ENCODE measurements around the gene APBA2.
A peak's percentile ranks its signal among the peaks of the same experiment; 100 is the strongest.

Gene APBA2

DNA sequence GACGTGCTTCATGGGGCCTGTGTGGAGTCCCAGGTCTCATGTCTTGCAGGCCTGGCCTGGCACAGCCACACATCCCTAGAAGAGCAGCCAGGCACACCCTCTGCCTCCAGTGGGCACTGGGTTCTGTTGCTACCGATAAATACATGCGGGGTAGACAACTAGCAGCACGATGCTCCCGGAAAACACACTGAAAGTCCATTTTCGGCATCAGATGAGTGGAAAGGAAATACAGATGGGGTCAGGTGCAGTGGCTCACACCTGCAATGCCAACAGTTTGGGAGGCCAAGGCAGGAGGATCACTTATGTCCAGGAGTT, 218.7 kb downstream of the APBA2 start:
- Histone ChIP-seq H3K27ac (no peak overlapping the region), H3K4me3 (no peak overlapping the region)

DNA sequence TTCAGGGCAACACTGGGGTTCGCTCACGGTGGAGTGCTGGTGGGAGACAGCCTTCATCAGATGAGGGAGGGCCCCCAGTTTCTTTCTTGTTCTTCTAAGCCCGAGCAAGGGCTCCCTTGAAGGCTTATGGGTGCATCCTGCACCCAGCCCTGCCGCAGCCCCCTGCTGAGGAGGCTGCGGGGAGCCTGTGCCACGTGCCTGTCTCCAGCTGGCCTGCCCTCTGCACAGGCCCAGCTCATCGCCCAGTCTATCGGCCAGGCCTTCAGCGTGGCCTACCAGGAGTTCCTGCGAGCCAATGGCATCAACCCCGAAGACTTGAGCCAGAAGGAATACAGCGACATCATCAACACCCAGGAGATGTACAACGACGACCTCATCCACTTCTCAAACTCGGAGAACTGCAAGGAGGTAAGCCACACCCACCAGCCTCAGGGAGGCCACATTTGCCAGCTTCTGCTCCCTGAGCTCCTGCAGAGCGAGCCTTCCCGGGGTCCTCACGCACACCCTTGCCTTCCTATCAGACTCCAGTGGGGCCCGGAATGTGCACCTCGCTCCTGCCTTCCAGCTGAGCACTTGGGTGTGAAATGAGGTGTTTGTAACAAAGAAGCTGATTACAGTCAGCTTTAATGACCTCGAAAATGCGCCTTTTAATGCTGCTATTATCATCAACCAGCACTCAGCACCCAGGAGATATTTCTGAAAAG, 219.5 kb downstream of the APBA2 start:
- Histone ChIP-seq H3K4me3 (no peak overlapping the region), H3K27ac (no peak overlapping the region)

DNA sequence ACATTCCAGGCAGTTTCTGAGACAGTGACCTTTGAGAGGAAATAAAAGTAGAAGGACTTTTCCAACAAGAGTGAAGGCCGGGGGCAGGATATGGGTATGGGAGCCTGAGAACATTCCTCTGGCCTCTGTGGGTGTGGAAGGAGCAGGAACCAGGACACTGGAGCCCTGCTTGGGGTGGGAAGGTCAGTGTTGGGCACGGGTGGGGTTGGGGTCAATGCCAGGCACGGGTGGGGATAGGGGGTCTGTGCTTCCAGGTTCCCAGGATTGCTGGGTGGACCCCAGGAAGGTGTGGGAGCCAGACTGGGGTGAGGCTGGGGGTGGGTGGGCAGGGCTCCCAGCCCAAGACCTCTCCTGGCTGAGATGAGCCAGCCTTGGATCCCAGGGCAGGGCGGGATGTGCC, 220.3 kb downstream of the APBA2 start:
- Histone ChIP-seq H3K27ac (no peak overlapping the region), H3K4me3 (no peak overlapping the region)

DNA sequence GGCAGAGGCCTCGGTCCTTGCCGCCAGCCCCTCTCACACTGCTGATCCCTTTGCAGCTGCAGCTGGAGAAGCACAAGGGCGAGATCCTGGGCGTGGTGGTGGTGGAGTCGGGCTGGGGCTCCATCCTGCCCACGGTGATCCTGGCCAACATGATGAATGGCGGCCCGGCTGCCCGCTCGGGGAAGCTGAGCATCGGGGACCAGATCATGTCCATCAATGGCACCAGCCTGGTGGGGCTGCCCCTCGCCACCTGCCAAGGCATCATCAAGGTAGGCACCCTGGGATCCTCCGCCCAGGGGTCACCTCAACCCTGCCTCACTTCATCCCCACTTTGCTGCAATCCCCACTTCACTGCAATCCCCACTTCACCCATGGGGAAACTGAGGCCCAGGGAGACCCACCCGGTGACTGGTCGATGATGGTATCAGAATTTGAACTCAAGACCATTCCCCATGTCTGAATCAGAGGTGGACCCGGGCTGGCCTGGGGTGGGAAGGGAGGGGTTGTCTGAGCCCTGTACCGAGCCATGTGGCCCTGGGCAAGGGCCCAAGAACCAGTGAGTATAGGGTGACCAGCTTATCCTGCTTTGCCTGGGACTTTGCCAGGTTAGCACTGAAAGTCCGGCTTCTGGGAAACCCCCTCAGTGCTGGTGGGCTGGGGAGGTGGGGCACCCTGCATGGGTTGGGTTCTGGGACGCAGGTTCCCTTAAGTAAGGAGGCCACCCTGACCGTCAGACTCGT, 220.9 kb downstream of the APBA2 start:
- Histone ChIP-seq H3K27ac (no peak overlapping the region), H3K4me3 (no peak overlapping the region)

DNA sequence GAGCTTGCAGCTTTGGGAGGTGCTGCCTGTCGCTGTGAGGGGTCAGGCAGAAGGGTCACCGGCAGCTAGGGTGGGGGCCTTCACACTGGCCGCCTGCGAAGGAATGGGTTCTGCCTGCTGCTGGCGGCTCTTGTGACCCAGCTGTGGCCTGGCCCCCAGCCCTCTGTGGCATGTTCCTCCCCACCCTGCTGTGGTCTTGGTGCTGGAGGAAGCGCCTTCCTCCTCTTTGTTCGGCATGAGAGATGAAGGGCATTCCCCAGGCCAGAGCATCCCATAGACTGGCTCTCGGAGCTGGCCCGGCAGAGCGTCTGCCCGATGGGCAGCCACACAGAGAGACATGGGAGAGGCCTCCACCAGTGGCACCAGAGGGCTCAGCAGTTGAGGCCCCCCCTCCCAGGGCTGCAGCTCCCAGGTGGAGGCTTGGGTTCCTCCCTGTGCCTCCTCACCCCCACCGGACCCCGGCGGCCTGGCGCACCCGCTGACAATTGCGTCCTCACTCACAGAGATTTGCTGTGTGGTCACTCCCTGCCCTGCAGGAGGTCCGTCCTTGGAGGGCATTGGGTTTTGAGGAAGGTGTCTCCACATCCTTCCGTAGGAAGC, 221.6 kb downstream of the APBA2 start:
- H3K4me3 ChIP-seq: no peak overlapping the region
- no peak overlapping the region for H3K27ac ChIP-seq

DNA sequence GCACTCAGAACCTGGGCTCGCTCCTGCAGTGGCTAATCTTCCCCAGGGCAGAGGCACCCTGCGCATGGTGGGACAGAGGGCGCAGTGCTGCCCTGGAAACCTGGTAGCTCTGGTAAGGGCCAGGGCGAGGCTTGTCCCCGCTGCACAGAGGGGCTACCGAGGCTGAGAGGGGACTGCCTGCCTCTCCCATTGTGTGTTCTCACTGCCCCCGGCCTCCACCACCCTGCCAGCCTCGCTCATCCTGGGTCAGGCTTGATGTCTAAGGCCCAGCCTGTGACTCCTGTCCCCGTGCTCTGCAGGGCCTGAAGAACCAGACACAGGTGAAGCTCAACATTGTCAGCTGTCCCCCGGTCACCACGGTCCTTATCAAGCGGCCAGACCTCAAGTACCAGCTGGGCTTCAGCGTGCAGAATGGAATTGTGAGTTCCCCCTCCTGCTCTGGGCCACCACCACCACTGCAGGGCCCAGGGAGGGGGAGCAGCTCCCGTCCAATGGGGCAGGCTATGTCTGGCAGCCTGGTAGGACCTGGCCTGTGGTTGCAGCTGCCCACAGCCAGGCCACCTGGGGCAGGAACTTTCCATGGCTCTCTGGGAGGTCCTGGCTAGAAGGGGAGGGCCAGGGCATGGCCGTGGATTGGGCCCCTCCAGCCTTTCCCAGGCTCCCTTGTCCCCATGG, 222.3 kb downstream of the APBA2 start:
- H3K4me3 ChIP-seq: no peak overlapping the region
- H3K27ac ChIP-seq: no peak overlapping the region

DNA sequence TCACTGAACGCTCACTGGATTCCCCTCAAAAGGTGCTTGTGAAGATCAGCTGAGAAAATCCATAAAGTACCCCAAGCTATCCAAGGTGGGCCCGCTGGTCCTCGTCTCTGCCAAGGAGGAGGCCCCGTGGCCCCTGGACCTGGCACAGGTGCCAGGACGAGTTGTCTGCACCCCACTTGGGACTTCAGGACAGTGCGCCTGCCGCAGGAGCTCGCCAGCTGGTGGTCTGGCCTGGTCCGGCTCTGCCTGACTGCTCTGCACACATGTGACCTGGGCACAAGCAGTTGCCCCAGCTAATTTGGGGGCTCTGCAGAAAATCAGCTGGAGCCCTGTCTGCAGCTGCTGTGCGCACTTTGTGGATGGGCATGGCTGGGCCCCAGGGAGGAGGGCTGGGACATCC, 224.0 kb downstream of the APBA2 start:
- H3K27ac ChIP-seq: no peak overlapping the region
- H3K4me3 ChIP-seq: no peak overlapping the region

DNA sequence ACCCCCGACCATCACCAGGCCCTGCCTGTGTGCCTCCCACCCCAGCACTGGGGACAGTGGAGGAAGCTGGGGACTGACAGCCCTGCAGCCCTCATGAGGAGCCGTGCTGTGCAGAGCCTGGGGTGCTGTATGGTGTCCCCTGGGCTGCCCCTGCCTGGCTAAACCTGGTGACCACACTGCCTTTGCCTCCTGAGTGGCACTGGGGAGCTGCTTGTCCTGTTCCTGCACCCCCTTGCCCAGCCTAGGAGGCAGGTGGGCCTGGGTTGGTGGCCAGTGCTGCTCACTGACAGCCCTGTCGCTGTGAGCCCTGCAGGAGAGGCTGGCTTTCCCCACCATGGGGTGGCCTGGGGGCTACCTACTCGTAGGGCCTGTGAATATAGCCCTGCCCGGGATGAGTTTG, 224.4 kb downstream of the APBA2 start:
- no peak overlapping the region for H3K27ac ChIP-seq

DNA sequence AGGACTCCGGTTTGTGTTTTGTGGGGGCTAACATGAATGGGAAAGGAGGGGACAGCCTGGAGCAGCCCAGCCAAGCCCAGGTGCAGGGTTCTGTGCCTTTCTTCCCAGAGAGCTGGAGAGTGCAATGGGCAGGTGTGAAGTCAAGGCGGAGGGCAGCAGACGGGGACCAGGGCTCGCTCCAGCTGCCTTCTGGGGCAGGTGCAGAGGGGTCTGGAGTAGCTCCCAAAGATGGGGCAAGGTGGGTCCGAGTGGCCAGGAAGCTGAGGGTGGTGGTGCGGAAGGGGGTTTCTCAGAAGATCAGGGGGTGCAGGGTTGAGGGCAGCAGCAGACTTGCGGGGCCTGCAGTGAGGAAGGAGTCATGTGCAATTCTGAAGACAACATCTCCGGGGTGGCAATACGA, 225.0 kb downstream of the APBA2 start:
- H3K4me3 ChIP-seq: no peak overlapping the region
- H3K27ac ChIP-seq: no peak overlapping the region

More for the DNA sequence above, 224.4 kb downstream of the APBA2 start:
- no peak overlapping the region for H3K4me3 ChIP-seq

DNA sequence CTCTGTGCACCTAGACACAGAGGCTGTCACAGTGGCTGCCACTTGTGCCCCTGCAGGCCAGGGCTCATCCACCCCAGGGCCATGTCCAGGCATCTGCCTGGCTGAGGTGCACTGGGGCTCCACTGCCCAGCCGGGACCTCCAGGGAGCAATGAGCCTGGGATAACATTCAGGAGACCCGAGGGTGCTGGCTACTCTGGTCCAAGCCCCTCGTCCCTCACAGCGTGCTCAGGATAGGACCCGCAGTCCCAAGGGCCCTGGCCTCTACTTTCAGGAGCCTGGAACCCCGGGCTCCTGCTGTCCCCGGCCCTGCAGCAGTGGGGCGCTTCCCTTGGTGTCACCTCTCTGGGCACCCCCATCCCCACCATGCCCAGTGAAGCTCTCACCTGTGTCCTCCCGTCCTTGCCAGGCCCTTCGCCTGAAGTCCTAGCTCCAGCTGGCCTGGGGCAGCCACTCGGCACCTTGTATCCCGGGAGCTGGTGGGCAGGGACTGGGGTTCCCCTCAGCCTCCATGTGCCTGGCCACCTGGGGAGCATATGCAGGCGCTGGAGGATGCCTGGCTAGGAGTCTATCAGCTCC, 226.0 kb downstream of the APBA2 start:
- Histone ChIP-seq H3K27ac (no peak overlapping the region), H3K4me3 (no peak overlapping the region)

DNA sequence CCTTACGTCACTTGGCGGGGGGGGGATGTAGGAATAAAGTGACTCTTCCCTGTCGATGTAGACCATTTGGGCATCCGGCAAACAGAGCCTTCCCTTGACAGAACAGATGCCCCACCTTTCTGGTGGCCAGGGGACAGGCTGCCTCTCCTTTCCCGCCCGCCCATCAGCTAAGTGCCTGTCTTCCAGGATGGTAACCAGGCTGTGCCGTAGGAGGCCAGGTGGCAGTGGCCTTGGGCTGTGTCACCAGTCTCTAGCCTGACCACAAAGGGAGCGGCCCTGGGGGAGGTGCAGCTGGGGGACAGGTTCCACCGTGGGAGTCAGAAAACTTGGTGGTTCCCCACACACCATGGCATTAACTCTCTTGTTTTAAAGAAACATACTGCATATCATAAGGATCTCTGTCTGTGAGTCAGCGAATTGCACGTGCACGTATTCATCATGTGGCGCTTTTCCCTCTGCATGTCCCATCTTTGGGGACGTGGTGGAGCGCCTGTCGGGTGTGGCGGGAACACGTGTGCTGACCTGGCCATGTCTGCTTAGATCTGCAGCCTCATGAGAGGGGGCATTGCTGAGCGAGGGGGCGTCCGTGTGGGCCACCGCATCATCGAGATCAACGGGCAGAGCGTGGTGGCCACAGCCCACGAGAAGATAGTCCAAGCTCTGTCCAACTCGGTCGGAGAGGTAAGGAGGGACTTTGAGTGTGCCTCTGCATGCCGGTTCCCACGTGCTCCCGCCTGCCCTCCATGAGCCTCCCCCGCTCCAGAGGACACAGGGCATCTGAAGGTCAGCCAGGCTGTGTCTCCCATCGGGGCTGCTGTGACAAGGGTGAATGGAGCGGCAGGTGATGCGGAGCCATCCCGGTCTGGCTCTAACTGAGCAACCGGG, 227.8 kb downstream of the APBA2 start:
- H3K4me3 ChIP-seq: no peak overlapping the region
- no peak overlapping the region for H3K27ac ChIP-seq

DNA sequence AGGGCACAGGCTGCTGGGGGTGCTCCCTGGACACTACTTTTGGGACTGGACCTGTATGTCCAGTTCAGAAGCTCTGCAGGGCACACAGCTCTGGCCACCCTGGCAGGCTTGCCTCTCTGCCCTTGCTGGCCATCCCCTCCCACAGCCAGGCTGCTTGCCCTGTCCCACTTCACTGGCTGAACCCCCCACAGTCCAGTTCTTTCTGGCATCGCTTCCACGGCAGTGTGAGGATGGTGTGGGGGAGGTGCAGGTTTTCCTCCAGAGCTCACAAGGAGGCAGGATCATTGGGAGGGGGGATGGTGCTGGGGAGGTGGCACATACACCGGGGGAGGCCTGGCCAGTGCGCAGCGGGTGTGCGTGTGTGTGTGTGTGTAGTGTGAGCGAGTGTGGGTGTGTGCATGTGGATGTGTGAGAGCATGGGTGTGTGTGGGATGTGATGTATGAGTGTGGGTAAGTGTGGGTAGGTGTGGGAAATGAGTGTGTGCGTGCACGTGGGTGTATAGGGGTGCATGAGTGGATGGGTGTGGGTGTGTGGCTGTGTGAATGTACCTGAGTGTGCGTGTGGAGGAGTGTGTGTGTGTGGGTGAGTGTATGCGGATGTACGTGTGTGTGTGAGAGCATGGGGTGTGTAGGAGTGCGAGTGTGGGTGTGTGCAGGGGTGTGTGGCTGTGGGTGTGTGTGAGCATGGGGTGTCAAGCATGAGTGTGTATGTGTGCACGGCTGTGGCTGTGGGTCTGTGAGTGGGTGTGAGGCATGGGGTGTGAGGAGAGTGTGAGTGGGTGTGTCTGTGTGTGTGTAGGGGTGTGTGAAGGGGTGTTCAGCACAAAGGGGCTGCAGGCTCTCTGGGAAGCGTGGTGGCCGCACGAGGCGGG, 228.7 kb downstream of the APBA2 start:
- no peak overlapping the region for H3K4me3 ChIP-seq
- H3K27ac ChIP-seq: no peak overlapping the region

DNA sequence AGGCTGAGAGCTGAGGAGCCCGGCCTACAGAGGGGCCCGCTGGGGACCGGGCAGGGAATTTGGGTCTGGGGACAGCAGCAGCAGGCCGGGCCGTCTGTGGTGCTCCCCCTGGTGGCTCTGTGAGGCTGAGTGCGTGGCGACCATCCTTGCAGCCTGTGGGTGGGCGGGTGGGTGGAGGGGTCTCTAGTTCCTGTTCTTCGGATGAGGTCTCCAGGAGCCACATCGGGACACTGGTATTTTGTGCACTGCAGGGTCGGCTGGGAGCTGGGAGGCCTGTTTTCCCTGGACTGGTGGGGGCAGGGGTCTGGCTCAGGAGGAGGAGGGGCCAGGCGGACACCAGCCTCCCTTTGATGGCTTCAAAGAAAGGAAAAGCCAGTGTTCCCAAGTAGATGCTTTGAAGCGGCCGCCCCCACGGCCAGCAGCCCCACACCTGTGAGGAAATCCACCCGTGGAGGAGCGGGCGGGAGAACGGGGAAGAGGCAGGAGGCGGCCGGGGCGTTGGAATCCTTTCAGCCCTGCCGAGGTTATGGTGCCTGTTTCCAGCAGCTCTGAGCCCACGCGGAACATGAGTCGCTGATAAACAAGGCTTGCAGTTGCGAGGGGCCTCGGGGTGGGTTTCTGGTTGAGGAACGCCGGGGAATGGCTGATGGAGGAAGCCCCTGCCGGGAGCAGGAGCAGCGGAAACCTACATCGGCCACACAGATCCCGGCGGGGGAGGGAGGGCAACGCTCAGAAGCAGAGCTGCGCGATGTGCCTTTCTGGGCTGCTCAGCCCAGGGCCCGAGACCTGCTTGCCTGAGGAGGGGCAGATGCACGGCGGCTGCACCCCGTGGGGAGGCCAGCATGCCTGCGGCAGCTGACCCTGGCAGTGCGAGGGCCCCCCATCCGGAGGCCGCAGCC, 229.6 kb downstream of the APBA2 start:
- Histone ChIP-seq H3K4me3 (peak overlapping the region in 1 of 7 experiments; percentile 16), H3K27ac (no peak overlapping the region)

DNA sequence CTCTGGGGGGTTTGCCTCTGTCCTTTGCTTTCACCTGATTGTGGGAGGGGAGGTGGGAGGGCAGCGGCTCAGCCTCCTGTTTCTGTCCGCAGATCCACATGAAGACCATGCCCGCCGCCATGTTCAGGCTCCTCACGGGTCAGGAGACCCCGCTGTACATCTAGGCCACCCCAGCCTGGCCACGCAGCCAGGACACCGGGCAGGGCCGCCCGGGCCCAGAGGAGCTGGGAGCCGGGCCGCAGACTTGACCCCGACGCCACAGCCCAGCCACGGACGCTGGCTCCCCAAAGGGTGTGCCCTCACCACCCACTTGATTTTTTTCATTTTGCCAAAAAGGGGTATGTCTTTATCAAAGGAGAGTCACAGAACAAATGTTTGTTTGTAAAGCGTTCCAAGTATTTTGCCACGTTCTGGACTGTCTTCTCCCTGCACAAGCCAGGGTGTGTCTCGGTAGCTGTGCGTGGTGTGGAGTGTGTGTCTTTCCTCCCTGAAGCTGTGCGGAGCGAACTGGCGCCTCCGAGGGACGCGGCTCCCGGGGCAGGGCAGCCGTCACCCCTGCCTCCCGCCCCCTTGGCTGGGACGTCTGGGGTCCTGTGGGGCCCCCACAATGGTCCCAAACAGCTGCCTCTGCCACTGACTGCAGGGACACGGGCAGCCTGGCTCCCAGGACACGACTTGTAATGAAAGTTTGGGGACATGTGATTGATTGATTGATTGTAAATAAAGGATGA, 231.4 kb downstream of the APBA2 start:
- Histone ChIP-seq H3K27ac (no peak overlapping the region), H3K4me3 (no peak overlapping the region)

DNA sequence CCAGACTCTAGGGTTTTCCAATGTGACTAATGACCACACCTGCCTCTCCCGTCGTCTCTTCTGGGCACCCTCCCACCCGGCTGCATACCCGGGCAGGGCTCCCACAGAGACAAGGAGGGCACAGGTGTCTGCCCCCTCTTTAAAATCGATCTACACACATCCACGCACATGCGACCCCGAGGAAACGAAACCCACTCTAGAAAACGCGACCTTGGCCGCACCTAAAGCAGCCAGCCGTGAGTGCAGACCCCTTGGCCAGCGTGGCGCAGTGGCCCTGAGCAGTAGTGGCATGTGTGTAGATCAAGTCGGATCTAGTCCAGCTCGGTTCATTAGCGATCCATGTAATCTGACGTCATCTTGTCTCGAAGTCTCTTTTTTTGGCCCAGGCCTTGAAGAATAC, 232.0 kb downstream of the APBA2 start:
- H3K4me3 ChIP-seq: no peak overlapping the region
- H3K27ac ChIP-seq: no peak overlapping the region

DNA sequence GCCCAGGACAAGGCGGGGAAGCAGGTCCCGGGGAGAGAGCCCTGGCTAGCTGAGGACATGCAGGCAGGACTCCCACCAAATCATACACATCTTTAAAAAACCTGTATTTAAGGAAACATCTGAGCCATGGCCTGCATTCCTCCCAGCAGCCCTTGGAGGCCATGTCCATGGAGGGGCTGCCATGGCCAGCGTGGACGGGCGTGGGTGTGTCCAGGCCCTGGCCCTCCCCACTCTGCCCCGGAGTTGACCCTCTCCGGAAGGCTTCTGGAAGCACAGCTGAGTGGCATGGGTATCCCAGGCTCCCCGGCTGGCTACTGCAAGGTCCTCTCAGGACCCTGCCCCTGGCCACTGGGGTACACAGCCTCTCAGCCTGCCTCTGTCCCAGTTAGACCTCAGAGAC, 234.1 kb downstream of the APBA2 start:
- Histone ChIP-seq H3K27ac (no peak overlapping the region), H3K4me3 (no peak overlapping the region)
